Fibroblast of gingiva (primary cell): Measurements from ENCODE around the gene EME1.

ENCODE experiments used
- DNase-seq: peaks from one replicate; pipeline ENCODE4 v3.0.0-alpha.2; 2011; ENCODE audit warnings: low read depth

The EME1 gene

GRCh38 chr17:50348522-50349242 lies 24.3 kb upstream of the EME1 start:
- DNase-seq, result no peak

GRCh38 chr17:50349243-50349600 lies 23.8 kb upstream of the EME1 start:
- DNase-seq, result no peak

GRCh38 chr17:50350733-50351132 lies 22.3 kb upstream of the EME1 start:
- DNase-seq, result no peak

DNA sequence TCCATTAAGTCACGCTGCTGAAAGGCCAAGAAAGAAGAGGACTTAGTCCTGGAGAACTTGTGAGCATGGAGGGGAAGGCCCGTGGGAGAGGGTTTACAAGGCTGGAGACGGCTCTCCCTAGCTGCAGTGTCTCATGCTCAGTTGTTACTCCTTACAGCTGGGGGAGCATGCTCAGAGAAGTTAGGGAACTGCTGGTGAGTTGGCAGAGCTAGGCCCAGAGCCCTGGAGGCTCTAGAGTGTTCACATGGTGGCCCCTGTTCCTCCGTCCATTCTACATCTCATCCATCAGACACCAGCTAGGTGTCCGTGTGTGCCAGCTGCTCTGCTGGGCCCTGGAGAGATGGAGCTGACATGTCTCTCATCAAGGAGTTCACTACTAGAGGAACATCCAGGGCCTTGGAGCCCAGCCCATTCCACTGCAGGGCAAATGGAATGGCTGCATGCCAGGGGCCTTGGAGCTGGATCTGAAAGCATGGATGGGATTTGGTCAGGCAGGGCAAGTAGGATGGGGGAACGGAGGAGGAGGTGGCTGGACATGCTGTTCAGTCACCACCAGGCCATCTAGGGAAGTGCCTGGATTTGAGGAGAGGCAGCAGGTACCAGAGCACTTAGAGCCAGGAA lies 20.8 kb upstream of the EME1 start:
- DNase-seq, result no peak

DNA sequence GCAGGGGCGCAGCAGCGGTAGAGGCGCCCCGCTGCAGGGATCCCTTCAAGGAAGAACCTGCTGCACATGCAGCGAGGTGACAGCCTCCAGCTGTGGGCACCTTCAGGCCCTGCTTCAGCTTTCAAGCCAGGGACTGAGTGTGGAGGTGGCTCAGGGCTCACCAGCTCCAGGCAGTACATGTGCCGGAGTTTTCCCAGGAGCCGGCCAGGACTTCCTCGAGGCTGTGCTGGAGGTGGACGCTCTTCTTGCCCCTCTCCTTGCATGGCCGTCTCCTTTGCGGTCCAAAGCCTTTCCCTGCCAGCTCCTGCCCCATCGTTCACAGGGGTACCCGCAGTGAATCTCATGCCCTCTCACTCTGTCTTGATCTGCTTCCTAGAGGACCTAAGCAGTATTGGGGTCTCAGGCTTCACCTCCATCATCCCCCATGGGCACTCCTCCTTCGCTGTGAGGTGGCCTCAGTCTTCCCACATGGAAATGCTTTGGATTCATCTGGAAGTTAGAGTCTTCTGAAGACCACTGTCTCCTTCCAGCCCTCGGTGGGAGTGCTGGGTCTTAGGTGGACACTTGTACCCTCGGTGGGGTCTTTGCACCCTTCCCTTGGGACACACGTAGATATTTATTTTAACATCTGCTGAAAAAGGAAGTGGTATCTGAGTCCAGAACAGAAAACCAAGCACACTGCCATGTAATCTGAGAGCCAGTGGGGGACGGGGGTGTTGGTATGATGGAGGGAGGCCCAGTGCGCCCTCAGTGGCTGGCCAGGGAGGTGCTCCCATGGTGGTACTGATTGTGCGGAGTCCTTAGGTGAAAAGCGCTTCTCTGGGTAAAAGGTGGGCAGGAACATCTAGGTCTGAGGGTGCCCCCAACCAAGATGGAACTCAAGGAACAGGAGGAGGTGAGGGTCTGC lies 20.1 kb upstream of the EME1 start:
- DNase-seq, result no peak

- no peak for DNase-seq
These were observed 19.3 kb upstream of the EME1 start for GRCh38 chr17:50353600-50354195.

- DNase-seq, result no peak
These were observed 18.8 kb upstream of the EME1 start for GRCh38 chr17:50354198-50354597.

DNA sequence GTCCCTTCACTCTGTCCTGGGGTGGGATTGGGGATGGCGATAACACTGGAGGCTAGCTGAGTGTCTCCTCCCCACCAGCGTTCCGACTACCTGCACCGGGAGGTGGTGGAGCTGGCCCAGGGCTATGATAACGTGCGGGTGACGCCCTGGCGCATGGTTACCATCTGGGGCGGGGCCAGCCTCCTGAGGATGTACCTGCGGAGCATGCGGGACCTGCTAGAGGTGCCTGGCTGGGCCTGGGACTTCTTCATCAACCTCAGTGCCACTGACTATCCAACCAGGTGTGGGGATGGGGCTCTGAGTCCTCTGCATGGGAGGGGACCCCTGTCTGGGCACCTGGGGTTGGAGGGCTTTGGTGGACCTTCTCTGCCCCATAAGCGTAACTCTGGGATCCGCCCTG lies 18.3 kb upstream of the EME1 start:
- DNase-seq, result no peak

GRCh38 chr17:50355336-50355700 lies 17.7 kb upstream of the EME1 start:
- no peak for DNase-seq

- DNase-seq, result no peak
These were observed 17.2 kb upstream of the EME1 start for GRCh38 chr17:50355701-50356341.

- no peak for DNase-seq
These were observed 16.6 kb upstream of the EME1 start for GRCh38 chr17:50356418-50356817.

GRCh38 chr17:50356892-50357510 lies 16.0 kb upstream of the EME1 start:
- no peak for DNase-seq

DNA sequence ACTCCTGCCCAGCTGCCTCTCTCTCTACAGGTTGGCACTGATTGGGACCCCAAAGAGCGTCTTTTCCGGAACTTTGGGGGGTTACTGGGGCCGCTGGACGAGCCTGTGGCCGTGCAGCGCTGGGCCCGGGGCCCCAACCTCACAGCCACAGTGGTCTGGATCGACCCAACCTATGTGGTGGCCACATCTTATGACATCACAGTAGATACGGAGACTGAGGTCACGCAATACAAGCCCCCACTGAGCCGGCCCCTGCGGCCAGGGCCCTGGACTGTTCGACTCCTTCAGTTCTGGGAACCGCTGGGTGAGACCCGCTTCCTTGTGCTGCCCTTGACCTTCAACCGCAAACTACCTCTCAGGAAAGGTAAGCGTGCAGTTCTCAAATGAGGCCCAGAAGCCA lies 14.9 kb upstream of the EME1 start:
- no peak for DNase-seq

GRCh38 chr17:50359005-50359699 lies 13.9 kb upstream of the EME1 start:
- DNase-seq, result no peak

DNA sequence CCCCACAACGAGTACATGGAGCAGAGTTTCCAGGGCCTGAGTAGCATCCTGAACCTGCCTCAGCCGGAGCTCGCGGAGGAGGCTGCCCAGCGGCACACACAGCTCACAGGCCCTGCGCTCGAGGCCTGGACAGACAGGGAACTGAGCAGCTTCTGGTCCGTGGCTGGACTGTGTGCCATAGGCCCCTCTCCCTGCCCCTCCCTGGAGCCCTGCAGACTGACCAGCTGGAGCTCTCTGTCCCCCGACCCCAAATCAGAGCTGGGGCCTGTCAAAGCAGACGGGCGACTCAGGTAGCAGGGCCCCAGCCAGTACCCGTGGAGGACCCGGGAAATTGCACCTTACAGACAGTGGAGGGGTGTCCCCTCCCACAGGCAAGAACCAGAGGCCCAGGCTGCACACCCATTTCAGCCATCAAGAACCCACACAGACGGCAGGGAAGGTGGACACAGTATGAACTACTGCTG lies 13.0 kb upstream of the EME1 start:
- DNase-seq, result no peak

DNA sequence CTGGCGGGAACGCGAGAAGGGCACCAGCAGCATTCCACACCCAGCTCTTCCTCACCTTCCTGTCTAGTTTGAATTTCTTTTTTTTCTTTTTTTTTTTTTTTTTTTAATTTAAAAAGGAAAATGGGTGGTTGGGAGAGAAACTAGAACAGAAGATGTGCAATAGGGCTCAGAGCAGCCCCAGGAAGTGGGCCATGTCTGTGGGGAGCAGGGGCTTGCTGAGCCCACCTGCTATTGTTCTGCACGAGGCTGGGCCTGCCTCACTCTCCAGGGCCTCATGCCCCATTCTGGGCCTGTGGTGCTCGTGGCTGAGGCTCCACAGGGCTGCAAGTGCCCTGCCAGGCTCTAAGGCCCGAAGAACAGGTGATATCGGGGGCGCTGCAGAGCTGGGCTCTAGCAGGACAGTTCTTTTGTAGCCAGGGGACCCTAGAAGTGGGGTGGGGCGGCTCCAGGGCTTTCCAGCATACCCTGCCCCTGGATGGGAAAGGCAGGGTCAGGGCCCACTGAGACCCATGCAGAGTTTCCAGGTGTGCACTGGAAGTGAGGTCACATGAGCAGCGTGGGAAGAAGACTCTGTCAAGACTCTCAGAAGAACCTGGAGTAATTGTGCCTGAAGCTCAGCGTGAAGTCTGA lies 12.4 kb upstream of the EME1 start:
- no peak for DNase-seq

GRCh38 chr17:50361561-50362480 lies 11.2 kb upstream of the EME1 start:
- peak; percentile 61 for DNase-seq

GRCh38 chr17:50362661-50363060 lies 10.4 kb upstream of the EME1 start:
- no peak for DNase-seq
